GM12878 (cell line): ENCODE data around the gene NSUN2. TPM values are rescaled to one million over a fixed set of nuclear protein-coding genes. Genes with fewer than 3 reads are reported as not detected.

Experiments
- ATAC-seq: fragments of 200-7000 bp; cut with Tn5 transposase; 3 replicates; pipeline ENCODE4 v1.9.1; 2020; ENCODE audit warnings: mild to moderate bottlenecking, moderate library complexity
- BruUV-seq: library from RNA; stranded (reverse); fragments of 400-500 nt; replicated peaks from 2 replicates; lab custom pipeline; 2021; lab: Mats Ljungman, UMichigan
- CTCF ChIA-PET: fragments of 300-600 bp; sonication (Branson Sonifier 250); formaldehyde crosslinking; extraction: SDS; loops from one replicate; lab custom pipeline; 2021; ENCODE audit warnings: inconsistent platforms; lab: Yijun Ruan, JAX
- POLR2A ChIA-PET: fragments of 350-600 bp; formaldehyde crosslinking; extraction: SDS; loops from one replicate; lab custom pipeline; 2021; ENCODE audit warnings: inconsistent platforms; lab: Charles Lee
- RAD21 ChIA-PET: fragments of 300-600 bp; sonication (Branson Sonifier 250); formaldehyde crosslinking; loops from one replicate; lab custom pipeline; 2023; ENCODE audit warnings: antibody characterized with exemption; ENCODE audit not compliant: unreplicated experiment; lab: Charles Lee
- SMC1A ChIA-PET: fragments of 300-600 bp; sonication (Branson Sonifier 250); formaldehyde crosslinking; loops from one replicate; lab custom pipeline; 2023; ENCODE audit not compliant: unreplicated experiment, uncharacterized antibody; lab: Charles Lee
- DNase-seq: peaks from one replicate; pipeline ENCODE4 v3.0.0-alpha.2; 2011; ENCODE audit warnings: low read depth, low spot score
- FAIRE-seq: peaks from 3 replicates; lab custom pipeline; 2011; peaks lifted over from hg19 to GRCh38; lab: Jason Lieb, UNC
- H2AFZ ChIP-seq: 2 replicates; pipeline ENCODE4 v1.6.0; 2011; ENCODE audit warnings: low read depth, low read length, control low read depth; ENCODE audit not compliant: control insufficient read depth
- H3K27ac ChIP-seq: 2 replicates; pipeline ENCODE4 v1.5.1; 2011; ENCODE audit warnings: control low read depth; ENCODE audit not compliant: control insufficient read depth, insufficient read depth
- H3K27me3 ChIP-seq, 2 experiments: replicated peaks in 1 of 2; 2 replicates each; pipeline versions ENCODE4 v1.6.0 to v1.6.1; 2011; ENCODE audit warnings: low read length in 1 of 2; ENCODE audit not compliant: control insufficient read depth in 2 of 2, insufficient read depth in 2 of 2
- H3K36me3 ChIP-seq, 2 experiments: 2 replicates each; pipeline ENCODE4 v1.5.1; 2011; ENCODE audit warnings: low read length in 1 of 2; ENCODE audit not compliant: control insufficient read depth in 2 of 2, insufficient read depth in 2 of 2
- H3K4me1 ChIP-seq: 2 replicates; pipeline ENCODE4 v1.6.1; 2011; ENCODE audit warnings: mild to moderate bottlenecking, low read length, moderate library complexity, mixed read lengths; ENCODE audit not compliant: control insufficient read depth, insufficient read depth
- H3K4me2 ChIP-seq: 2 replicates; pipeline ENCODE4 v1.6.0; 2011; ENCODE audit warnings: control low read depth; ENCODE audit not compliant: control insufficient read depth, insufficient read depth
- H3K4me3 ChIP-seq: fragments of 200-600 bp; sonication (generic); 2 replicates; pipeline ENCODE4 v1.5.1; 2016
- H3K79me2 ChIP-seq: 2 replicates; pipeline ENCODE4 v1.6.0; 2011; ENCODE audit warnings: low read length; ENCODE audit not compliant: control insufficient read depth, insufficient read depth
- H3K9ac ChIP-seq: 2 replicates; pipeline ENCODE4 v1.8.0; 2011; ENCODE audit warnings: low read length, control low read depth, mixed read lengths; ENCODE audit not compliant: control insufficient read depth, insufficient read depth
- H3K9me3 ChIP-seq: replicated peaks from 3 replicates; pipeline ENCODE4 v1.5.1; 2011; ENCODE audit warnings: mild to moderate bottlenecking, low read length; ENCODE audit not compliant: control insufficient read depth, insufficient read depth
- H4K20me1 ChIP-seq: 2 replicates; pipeline ENCODE4 v1.6.0; 2011; ENCODE audit not compliant: control insufficient read depth, insufficient read depth
- CBX5 ChIP-seq: sonication (generic); IDR thresholded peaks from 2 replicates; pipeline ENCODE4 v1.6.1; 2016; ENCODE audit warnings: low read depth, moderate library complexity, mild to moderate bottlenecking, inconsistent platforms
- CHD2 ChIP-seq: IDR thresholded peaks from 2 replicates; pipeline ENCODE4 v1.6.1; 2011; ENCODE audit warnings: low read depth, low read length, improper control_type of control experiment, borderline replicate concordance
- HDGF ChIP-seq: fragments of 450-650 bp; IDR thresholded peaks from 2 replicates; pipeline ENCODE4 v1.6.1; 2016; ENCODE audit warnings: antibody characterized with exemption
- NFYA ChIP-seq: IDR thresholded peaks from 2 replicates; pipeline ENCODE4 v1.6.1; 2011; ENCODE audit warnings: low read depth, mild to moderate bottlenecking, low read length, improper control_type of control experiment, borderline replicate concordance
- PAX5 ChIP-seq: IDR thresholded peaks from 2 replicates; pipeline ENCODE4 v1.6.1; 2011; ENCODE audit warnings: low read depth, low read length, borderline replicate concordance
- PBX3 ChIP-seq: IDR thresholded peaks from 2 replicates; pipeline ENCODE4 v1.6.1; 2011; ENCODE audit warnings: mild to moderate bottlenecking, low read depth, low read length, moderate library complexity; ENCODE audit not compliant: insufficient replicate concordance
- POLR2AphosphoS2 ChIP-seq: IDR thresholded peaks from 2 replicates; pipeline ENCODE4 v1.6.1; 2011; ENCODE audit warnings: low read depth, mild to moderate bottlenecking, low read length, improper control_type of control experiment, moderate library complexity
- SIX5 ChIP-seq: IDR thresholded peaks from 2 replicates; pipeline ENCODE4 v1.6.1; 2011; ENCODE audit warnings: mild to moderate bottlenecking, low read depth, low read length, moderate library complexity; ENCODE audit not compliant: severe bottlenecking
- STAT3 ChIP-seq: IDR thresholded peaks from 2 replicates; pipeline ENCODE4 v1.6.1; 2011; ENCODE audit warnings: low read depth, low read length, improper control_type of control experiment
- ZBTB11 ChIP-seq: fragments of 450-650 bp; formaldehyde crosslinking; IDR thresholded peaks from 2 replicates; pipeline ENCODE4 v1.5.0; 2022; ENCODE audit warnings: mild to moderate bottlenecking, missing genetic modification characterization
- ZBTB4 ChIP-seq: fragments of 450-650 bp; formaldehyde crosslinking; IDR thresholded peaks from 2 replicates; pipeline ENCODE4 v1.4.0; 2022; ENCODE audit warnings: mild to moderate bottlenecking, moderate library complexity
- ZNF687 ChIP-seq: fragments of 450-650 bp; IDR thresholded peaks from 2 replicates; pipeline ENCODE4 v1.6.1; 2017; ENCODE audit warnings: mild to moderate bottlenecking, moderate library complexity
- WGBS: methylation state at CpG from one replicate; pipeline ENCODE4 v1.1.6; 2016; ENCODE audit warnings: low lambda C conversion rate; ENCODE audit not compliant: insufficient replicate concordance, insufficient coverage; ENCODE audit errors: missing lambda C conversion rate; 5-methylcytosine and 5-hydroxymethylcytosine counted together
- in situ Hi-C: fragments of 300-500 bp; cut with MboI; formaldehyde crosslinking; loops from 9 replicates; pipeline ENCODE4 v1.14.3; 2018; ENCODE audit warnings: mixed read lengths
- intact Hi-C: fragments of 100-400 bp; cut with micrococcal nuclease; formaldehyde crosslinking; loops from one replicate; pipeline ENCODE4 v1.14.2; 2022; ENCODE audit not compliant: unreplicated experiment
- polyA plus RNA-seq, 11 experiments: library from polyadenylated mRNA; depleted of rRNA in 4 of 11; unstranded in 6 of 11; stranded (reverse) in 5 of 11; fragments of >200 nt; fragmentation: Nextera tagmentation in 4 of 11; fragmentation: Illumina TruSeq in 1 of 11; extraction: Ambion mirVana in 4 of 11; extraction: Trizol in 1 of 11; gene quantifications; 1 replicate in 1 of 11; 2 replicates in 10 of 11; pipeline versions ENCODE4 v1.2.1 to v1.2.3, GENCODE V29; 2011 to 2016; ENCODE audit warnings: inconsistent platforms in 2 of 11, missing spikeins in 2 of 11, low read depth in 1 of 11
- total RNA-seq, 4 experiments: library from RNA; depleted of rRNA in 3 of 4; stranded (reverse); fragments of >200 nt in 3 of 4; fragmentation: Illumina TruSeq in 1 of 4; extraction: Trizol in 1 of 4; gene quantifications; 2 replicates each; pipeline versions ENCODE4 v1.2.1 to v1.2.3, GENCODE V29; 2013 to 2021

NSUN2 gene
- total and polyA plus RNA-seq, 10 of the 15 experiments (the other 5 are each of a cell fraction or from before 2014, with no cell fraction given), result 8.0 to 112 (median 91.1) TPM

- H3K9ac ChIP-seq, result no peak overlapping the region
- no peak overlapping the region for H3K27ac ChIP-seq
- H3K4me3 ChIP-seq, result no peak overlapping the region
- H3K27me3 ChIP-seq, result peaks cover 1 to 4% of the 10 kb centered on the region in 2 experiments; a peak in 2 of 4 replicates
- ChIA-PET POLR2A (interaction anchor here (0.5 kb wide), 1 partner anchor 305 kb away, joined by 3 read pairs; no protein-coding TSS in a partner anchor), RAD21 (no interaction called here), SMC1A (no interaction called here), CTCF (interaction anchor here (1.4 kb wide), 1 partner anchor 160 kb away, joined by 5 read pairs; no protein-coding TSS in a partner anchor)
- in situ Hi-C loops (loop anchor here (25.0 kb wide), 1 partner anchor 1098 kb away; no protein-coding TSS in a partner anchor), intact Hi-C loops (loop anchor here (10.0 kb wide), 1 partner anchor 250 kb away; no protein-coding TSS in a partner anchor)
- no TSS peak for BruUV-seq
- H2AFZ ChIP-seq, result no peak overlapping the region
- FAIRE-seq, result no peak
- H3K79me2 ChIP-seq, result no peaks in the 10 kb centered on the region
- DNase-seq, result no peak
- WGBS, result 22% methylated on average over 6 of the region's 6 CpGs
- H3K4me1 ChIP-seq, result no peaks in the 10 kb centered on the region
- ATAC-seq, result no peak; the same call in 2 of the 3 replicates
- no peak overlapping the region for H3K4me2 ChIP-seq
- no peaks in the 10 kb centered on the region for H4K20me1 ChIP-seq
- TF ChIP-seq HDGF (no peak), CHD2 (no peak), PBX3 (no peak), ZBTB11 (CRISPR knock-in tag) (no peak), CBX5 (no peak), SIX5 (no peak), NFYA (no peak), ZBTB4 (CRISPR knock-in tag) (no peak), PAX5 (no peak), POLR2AphosphoS2 (no peak), STAT3 (no peak), ZNF687 (no peak)
- TF ChIP-seq, all 136 proteins: peak for 0
- Histone ChIP-seq H3K36me3 (no peaks in the 10 kb centered on the region), H3K9me3 (no peaks in the 10 kb centered on the region)
Measured at GRCh38 chr5:6585168-6585567, 47.7 kb downstream of the NSUN2 start.
